Measurements from ENCODE around the gene GFPT2.

The GFPT2 gene

DNA sequence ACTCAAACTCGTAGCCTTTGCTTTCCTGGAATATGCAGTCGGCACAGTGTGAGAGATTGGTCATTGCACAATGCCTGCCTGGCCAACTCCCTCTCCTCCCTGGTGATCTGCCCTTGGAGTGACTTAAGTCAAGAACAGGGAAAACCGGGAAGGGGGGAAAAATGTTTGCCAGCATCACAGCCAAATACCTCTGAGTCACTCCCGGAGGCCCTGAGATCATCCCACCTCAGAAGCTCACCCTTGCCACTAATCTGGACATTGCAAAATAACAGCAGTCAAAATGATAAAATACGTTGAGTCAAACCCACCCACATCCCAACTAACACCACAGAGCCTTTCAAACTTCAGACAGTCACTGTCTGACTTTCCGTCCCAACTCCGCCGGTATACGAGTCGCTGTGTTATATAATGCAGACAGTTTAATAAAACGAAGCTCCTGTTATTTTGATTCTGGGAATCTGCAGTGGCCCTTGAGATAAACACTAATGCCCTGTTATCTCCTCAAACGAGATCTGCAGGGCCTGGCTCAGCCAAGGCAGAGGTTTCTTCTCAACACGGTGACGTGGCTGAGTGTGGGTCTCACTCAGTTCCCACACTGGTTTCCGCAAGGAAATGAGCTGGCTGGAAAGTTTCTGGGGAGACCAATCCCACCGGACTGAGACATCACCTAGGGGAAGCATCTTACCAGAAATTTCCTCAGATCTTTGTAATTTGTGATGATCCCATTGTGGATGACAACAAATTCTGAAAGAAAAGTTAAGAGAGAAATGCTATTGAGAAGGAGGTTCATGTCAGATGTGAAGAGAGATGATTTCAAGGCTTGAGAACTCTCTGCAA, 22.1 kb downstream of the GFPT2 start:
- peak; percentile 93 for DNase-seq (ENCODE audit: low read depth)
- TF ChIP-seq, protein P1, sequence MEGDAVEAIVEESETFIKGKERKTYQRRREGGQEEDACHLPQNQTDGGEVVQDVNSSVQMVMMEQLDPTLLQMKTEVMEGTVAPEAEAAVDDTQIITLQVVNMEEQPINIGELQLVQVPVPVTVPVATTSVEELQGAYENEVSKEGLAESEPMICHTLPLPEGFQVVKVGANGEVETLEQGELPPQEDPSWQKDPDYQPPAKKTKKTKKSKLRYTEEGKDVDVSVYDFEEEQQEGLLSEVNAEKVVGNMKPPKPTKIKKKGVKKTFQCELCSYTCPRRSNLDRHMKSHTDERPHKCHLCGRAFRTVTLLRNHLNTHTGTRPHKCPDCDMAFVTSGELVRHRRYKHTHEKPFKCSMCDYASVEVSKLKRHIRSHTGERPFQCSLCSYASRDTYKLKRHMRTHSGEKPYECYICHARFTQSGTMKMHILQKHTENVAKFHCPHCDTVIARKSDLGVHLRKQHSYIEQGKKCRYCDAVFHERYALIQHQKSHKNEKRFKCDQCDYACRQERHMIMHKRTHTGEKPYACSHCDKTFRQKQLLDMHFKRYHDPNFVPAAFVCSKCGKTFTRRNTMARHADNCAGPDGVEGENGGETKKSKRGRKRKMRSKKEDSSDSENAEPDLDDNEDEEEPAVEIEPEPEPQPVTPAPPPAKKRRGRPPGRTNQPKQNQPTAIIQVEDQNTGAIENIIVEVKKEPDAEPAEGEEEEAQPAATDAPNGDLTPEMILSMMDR (conservative IDR thresholded peaks at IDR 0.05; ENCODE audit: low read depth, low read length) = no peak
- no peak overlapping the region for H3K4me3 ChIP-seq (ENCODE audit: low read depth, low read length)

DNA sequence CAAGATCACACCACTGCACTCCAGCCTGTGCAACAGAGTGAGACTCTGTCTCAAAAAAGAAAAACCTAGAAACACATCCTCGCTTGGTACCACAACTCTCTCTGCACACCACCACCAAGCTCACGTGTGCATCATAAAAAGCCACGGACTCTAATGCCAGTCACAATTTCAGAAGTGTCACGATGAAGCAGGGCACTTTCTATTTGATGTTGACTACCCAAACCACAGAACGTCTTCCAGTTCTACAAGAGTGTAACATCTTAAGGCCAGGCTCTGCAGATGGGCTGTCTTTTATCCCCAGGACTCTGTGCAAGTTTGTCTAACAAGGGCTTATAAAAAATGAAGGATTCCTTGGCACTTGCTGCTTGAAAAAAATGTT, 22.9 kb downstream of the GFPT2 start:
- no peak overlapping the region for H3K4me3 ChIP-seq (ENCODE audit: low read depth, low read length)
- TF ChIP-seq, protein P1 (conservative IDR thresholded peaks at IDR 0.05; ENCODE audit: low read depth, low read length) = no peak
- DNase-seq (ENCODE audit: low read depth) = no peak

DNA sequence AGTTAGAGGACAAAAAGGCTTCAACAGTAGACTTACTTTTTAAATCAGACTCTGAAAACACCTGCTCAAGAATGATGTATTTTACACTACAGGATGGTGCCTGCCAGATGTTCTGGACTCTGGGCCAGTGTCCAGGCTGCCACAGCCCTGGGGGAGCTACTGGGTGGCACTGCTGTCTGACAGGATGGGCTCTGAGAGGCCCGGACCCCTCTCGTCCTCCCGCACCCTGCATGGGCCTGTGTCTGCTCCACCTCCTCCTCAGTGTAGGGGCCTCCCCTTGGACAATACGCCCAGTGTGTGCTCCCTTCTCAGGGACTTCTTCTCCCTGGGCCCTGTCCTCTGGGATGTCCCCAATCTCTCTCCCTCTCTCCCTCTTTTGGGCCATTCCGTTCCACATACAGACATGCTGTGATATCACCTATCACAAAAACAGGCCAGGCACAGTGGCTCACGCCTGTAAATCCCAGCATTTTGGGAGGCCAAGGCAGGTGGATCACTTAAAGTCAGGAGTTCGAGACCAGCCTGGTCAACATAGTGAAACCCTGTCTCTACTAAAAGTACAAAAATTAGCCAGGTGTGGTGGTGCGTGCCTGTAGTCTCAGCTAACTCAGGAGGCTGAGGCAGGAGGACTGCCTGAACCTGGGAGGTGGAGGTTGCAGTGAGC, 23.4 kb downstream of the GFPT2 start:
- no peak overlapping the region for H3K4me3 ChIP-seq (ENCODE audit: low read depth, low read length)
- TF ChIP-seq, protein P1 (conservative IDR thresholded peaks at IDR 0.05; ENCODE audit: low read depth, low read length) = no peak
- no peak for DNase-seq (ENCODE audit: low read depth)

DNA sequence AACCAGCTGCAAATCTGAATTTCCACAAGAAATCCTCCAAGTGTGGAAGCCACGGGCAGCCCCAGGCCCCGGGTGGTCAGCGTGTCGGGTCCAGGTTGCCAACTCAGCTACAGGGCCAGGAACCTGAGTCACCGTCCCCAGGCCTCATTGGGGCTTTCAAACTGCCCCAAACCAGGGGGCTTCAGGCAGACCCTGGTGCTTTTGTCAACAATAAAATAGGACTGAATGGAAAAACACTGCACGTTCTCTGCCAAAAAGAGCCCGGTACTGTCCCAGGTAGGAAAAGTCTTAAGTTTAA, 24.0 kb downstream of the GFPT2 start:
- DNase-seq (ENCODE audit: low read depth) = no peak
- H3K4me3 ChIP-seq (ENCODE audit: low read depth, low read length) = no peak overlapping the region
- TF ChIP-seq, protein P1 (conservative IDR thresholded peaks at IDR 0.05; ENCODE audit: low read depth, low read length) = no peak

DNA sequence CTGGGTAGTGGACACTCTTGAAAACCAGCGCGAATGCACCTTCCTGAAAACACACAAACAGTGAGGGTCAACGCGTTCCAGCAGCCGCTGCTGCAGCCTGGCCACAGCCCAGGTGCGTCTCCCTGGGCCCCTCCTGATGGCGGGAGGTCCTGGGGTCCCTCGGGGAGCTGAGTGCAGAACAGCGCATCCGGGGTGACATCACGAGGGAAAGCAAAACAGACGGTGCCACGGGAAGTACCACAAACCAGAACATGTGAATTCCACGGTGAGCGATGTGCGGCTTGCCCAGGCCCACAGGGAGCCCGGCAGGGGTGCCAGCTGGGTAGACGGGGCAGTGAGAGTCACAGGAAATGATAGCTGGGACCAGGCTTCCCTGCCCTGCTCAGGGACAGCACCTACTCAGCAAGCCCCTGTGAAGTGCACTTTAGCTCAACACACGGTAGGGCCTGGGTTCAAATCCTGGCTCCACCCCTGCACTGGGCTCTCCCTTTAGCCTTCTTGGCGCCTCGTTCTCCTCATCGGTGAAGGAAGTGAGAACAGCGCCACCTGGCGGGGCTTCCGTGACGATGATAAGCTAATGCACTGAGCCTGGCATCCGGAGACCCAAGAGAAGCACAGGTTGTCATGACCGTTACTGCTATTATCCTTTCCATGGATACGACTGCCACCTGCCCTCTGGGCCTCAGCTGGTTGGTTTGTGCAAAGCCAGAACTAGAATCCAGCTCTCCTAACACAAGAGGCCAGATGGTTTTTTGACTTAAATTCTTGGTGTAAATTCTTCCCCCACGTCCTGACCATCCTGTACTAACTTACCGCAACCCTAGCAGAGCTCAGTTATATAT, 24.6 kb downstream of the GFPT2 start:
- peak; percentile 83 for DNase-seq (ENCODE audit: low read depth)
- TF ChIP-seq, protein P1 (conservative IDR thresholded peaks at IDR 0.05; ENCODE audit: low read depth, low read length) = peak; percentile 85

DNA sequence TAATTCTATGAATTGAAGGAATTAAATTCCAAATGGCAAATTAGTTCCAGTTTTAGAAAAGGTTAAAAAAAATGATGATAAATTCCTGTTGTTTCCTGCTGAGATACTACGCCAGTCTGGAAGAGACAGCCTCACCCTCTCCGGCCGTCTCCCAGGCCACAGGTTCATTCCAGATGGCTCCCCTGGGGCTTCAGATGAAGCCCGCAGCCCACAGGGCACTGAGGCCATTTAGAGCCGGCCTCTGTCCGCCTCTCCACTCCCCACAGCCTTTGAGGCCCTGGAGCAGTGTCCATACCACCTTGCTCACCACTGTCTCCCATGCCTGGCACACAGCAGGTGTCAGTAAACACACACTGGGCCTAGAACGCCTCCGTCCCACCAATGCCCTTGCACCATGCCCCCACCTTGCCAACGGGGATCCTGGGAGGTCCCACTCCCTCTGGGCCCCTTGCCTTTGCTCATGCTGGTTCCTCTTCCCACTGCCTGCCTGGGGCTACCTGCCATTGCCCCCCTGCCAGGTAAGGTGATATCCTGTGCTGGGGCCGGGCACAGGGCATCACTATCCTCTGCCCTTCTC, 26.1 kb downstream of the GFPT2 start:
- TF ChIP-seq, protein P1 (conservative IDR thresholded peaks at IDR 0.05; ENCODE audit: low read depth, low read length) = no peak
- no peak overlapping the region for H3K4me3 ChIP-seq (ENCODE audit: low read depth, low read length)
- no peak for DNase-seq (ENCODE audit: low read depth)

More for the DNA sequence above, 24.6 kb downstream of the GFPT2 start:
- no peak overlapping the region for H3K4me3 ChIP-seq (ENCODE audit: low read depth, low read length)
